NCI-H460 (cell line): ENCODE data around the gene CHD9. TPM values are rescaled to one million over a fixed set of nuclear protein-coding genes. Genes with fewer than 3 reads are reported as not detected.
A peak's percentile ranks its signal among the peaks of the same experiment; 100 is the strongest.
"Not testable (repeated sequence)": the region's sequence is repeated elsewhere in the genome, so short reads cannot be mapped to it uniquely, and the experiment has no call there.

ENCODE experiments used
- DNase-seq: peaks from one replicate; pipeline ENCODE4 v3.0.0-alpha.2; 2016; ENCODE audit warnings: low read depth; ENCODE audit errors: extremely low read depth
- total RNA-seq: library from RNA; depleted of rRNA; stranded (reverse); fragments of >200 nt; shearing (Covaris generic); gene quantifications from 2 replicates; pipeline ENCODE4 v1.2.3, GENCODE V29; 2014

CHD9 gene
- total RNA-seq, 1 experiment from 2014 or later: 38.8 TPM

- no peak for DNase-seq
Measured at GRCh38 chr16:53176434-53176833, 121.6 kb downstream of the CHD9 start.

- DNase-seq: no peak
Measured at GRCh38 chr16:53183442-53183841, 128.7 kb downstream of the CHD9 start.

- DNase-seq: not testable (repeated sequence)
Measured at GRCh38 chr16:53185741-53186140, 130.9 kb downstream of the CHD9 start.

GRCh38 chr16:53187775-53188174, 133.0 kb downstream of the CHD9 start:
- no peak for DNase-seq

GRCh38 chr16:53191413-53191812, 136.6 kb downstream of the CHD9 start:
- no peak for DNase-seq

GRCh38 chr16:53198933-53199332, 144.1 kb downstream of the CHD9 start:
- no peak for DNase-seq

- no peak for DNase-seq
Measured at GRCh38 chr16:53201900-53202299, 147.1 kb downstream of the CHD9 start.

GRCh38 chr16:53202398-53202797, 147.6 kb downstream of the CHD9 start:
- no peak for DNase-seq

- peak; percentile 86 for DNase-seq
Measured at GRCh38 chr16:53207810-53208752, 153.3 kb downstream of the CHD9 start.

GRCh38 chr16:53209429-53209828, 154.6 kb downstream of the CHD9 start:
- DNase-seq: no peak

- DNase-seq: no peak
Measured at GRCh38 chr16:53209877-53210276, 155.1 kb downstream of the CHD9 start.

- no peak for DNase-seq
Measured at GRCh38 chr16:53211253-53211652, 156.5 kb downstream of the CHD9 start.

- no peak for DNase-seq
Measured at GRCh38 chr16:53212893-53213223, 158.1 kb downstream of the CHD9 start.

- no peak for DNase-seq
Measured at GRCh38 chr16:53213542-53213941, 158.8 kb downstream of the CHD9 start.

GRCh38 chr16:53216798-53217197, 162.0 kb downstream of the CHD9 start:
- DNase-seq: no peak

GRCh38 chr16:53219371-53219770, 164.6 kb downstream of the CHD9 start:
- no peak for DNase-seq

GRCh38 chr16:53219795-53220454, 165.1 kb downstream of the CHD9 start:
- no peak for DNase-seq

- no peak for DNase-seq
Measured at GRCh38 chr16:53220585-53220984, 165.8 kb downstream of the CHD9 start.

- peak; percentile 46 for DNase-seq
Measured at GRCh38 chr16:53224951-53225533, 170.3 kb downstream of the CHD9 start.

- no peak for DNase-seq
Measured at GRCh38 chr16:53232826-53233529, 178.2 kb downstream of the CHD9 start.

- DNase-seq: no peak
Measured at GRCh38 chr16:53234836-53235235, 180.0 kb downstream of the CHD9 start.
